Stomach (tissue), 4 donors: ENCODE measurements around the gene PALLD.

Experiments used
- CTCF ChIP-seq, 7 experiments: fragments of 450-650 bp in 4 of 7; fragments of 200-600 bp in 3 of 7; sonication (generic) in 3 of 7; IDR thresholded peaks; one replicate each; pipeline ENCODE4 v1.5.1; 2016 to 2019; ENCODE audit warnings: antibody characterized with exemption in 7 of 7, control low read depth in 2 of 7, mild to moderate bottlenecking in 1 of 7
- EP300 ChIP-seq: sonication (generic); formaldehyde crosslinking; IDR thresholded peaks from one replicate; pipeline ENCODE4 v1.6.1; 2017; ENCODE audit warnings: antibody characterized with exemption
- POLR2A ChIP-seq, 4 donors: fragments of 450-650 bp; IDR thresholded peaks; one replicate each; pipeline ENCODE4 v1.6.1; 2016; ENCODE audit warnings: antibody characterized with exemption in 4 of 4, control low read depth in 2 of 4, mild to moderate bottlenecking in 1 of 4, moderate library complexity in 1 of 4

GRCh38 chr4:168891086-168891485 is 394.2 kb downstream of the PALLD start:
- no peak for TF ChIP-seq POLR2A (IDR thresholded peaks at IDR 0.05)
- TF ChIP-seq CTCF (IDR thresholded peaks at IDR 0.05) = no peak
- no peak for TF ChIP-seq EP300
